NCI-H524 treated with DMSO at 0.1 percent for 48 hours (cell line): Measurements from ENCODE around the gene SNX32.

ENCODE experiments used
- DNase-seq: peaks from one replicate; lab custom pipeline; 2025; lab: John Stamatoyannopoulos, UW

Gene SNX32

DNA sequence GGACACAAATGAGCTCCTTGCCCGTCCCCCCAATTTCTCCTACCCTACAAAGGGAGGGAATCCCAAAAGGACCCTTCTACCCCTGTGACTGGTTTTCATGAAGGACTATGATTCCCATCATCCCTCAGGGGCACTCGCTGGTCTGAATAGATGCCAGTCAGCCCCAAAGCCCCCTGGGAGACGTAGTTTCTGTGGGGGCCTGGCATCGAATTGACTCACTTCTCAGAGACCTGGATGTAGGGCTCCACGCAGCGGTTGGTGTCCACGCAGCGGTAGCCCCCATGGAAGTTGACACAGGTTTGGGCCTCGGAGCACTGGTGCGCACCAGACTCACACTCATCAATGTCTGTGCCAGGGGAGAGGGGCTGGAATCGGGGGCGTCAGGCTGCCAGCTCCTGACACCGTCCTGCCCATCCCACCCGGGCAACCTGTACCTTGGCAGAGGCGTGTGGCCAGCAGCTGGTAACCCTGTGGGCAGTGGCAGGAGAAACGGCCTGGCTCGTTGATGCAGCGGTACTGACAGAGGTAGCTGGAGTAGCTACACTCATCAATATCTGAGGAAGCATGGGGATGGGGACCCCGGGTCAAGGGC is 34.4 kb downstream of the SNX32 start:
- DNase-seq = no peak

DNA sequence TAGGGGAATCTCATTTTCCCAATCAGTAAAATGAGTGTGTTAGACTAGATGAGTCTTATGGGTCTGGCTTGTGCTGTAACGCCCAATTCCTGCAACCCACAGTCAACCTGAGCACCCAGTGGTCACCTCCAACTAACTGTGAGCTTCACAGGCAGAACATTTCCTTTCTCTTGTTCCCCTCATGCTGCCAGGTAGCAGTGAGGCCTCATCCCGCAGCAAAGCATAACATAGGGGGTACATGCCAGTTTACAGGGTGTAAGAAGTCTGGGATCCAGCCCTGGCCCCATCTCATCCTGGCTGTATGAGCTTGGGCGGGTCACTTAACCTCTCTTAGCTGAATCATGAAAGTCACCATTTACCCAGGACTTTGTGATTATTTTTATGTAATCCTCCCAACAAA is 35.1 kb downstream of the SNX32 start:
- no peak for DNase-seq

DNA sequence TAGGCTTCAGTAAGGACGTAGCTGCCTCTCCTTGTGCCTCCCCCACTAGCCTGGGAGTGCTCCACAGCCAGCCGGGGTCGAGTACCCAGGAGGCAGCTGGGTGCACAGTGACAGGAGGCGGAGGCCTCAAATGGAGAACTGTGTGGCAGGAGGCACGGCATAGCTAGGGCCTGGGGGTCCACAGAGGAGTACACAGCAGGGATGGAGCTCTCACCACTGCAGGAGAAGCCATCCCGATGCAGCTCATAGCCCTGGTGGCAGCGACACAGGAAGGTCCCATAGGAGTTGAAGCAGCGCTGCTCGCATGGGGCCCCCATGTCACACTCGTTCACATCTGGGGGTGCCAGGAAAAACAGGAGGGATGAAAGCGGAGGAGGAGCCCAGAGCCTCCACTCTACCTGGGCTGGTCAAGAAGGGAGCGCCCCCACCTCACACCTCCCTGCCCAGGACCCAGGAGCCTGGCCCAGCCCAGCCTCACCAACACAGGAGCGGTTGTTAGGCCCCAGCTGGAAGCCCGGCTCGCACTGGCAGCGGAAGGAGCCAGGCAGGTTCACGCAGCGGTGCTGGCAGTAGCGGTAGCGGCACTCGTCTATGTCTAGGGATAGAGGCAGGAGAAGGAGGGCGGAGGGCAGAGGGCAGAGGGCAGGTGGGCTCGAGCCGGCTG is 36.0 kb downstream of the SNX32 start:
- DNase-seq = no peak

DNA sequence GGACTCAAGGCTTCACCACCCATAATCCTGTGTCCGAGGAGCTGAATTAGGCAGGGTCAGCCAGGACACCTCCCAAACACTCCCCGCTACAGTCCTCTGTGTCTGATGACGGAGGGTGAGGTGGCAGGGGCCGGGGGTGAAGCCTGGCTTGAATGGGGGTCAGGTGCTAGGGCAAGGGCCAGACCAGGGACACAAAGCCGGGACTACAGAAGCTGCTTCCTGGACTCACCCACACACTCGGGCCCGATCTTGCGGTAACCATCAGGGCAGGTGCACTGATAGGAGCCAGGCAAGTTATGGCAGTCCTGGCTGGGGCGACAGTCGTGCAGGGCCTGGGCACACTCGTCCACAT is 36.5 kb downstream of the SNX32 start:
- no peak for DNase-seq

DNA sequence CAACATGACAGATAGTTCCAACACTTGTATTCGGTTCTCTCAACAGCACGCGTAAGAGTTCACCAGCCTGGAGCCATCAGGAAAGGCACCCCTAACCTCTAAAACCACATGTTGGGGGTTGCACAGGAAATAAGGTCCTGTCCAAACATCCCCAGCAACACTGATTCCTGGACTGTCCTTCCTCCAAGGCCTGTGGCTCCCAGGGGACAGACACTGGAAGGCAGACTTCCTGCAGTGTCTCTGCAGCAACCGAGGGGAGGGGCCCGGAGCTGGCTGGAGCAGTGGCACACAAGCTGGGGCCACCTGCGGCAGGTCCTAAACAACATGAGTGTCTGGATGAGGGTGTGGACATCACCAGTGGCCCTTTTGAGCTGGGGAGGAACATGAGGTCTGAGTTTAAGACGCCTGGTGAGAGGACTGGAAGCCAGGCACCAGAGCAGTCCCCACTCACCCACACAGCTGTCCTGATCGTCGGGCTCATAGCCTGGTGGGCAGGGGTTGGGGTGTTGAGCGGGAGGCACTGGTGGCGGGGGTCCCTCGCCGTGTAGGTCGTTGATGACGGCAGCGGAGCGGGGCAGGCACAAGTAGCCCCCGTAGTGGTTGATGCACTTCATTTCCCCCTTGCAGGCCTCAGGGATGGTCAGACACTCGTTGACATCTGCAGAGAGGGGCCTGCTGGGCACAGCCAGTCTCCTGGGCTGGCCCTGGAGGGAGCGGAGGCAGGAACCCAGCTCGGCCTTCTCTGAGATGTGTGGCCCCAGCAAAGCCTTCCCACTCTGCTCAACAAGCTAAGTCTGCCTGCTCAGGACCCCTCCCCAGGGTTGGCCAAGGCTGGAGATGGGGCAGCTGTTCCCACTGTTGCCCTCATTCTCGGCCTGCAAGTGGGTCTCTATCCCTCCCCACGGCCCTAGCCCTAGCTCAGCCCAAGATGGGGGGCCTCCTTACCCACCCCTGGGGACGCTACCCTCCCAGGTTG is 37.2 kb downstream of the SNX32 start:
- DNase-seq = no peak

DNA sequence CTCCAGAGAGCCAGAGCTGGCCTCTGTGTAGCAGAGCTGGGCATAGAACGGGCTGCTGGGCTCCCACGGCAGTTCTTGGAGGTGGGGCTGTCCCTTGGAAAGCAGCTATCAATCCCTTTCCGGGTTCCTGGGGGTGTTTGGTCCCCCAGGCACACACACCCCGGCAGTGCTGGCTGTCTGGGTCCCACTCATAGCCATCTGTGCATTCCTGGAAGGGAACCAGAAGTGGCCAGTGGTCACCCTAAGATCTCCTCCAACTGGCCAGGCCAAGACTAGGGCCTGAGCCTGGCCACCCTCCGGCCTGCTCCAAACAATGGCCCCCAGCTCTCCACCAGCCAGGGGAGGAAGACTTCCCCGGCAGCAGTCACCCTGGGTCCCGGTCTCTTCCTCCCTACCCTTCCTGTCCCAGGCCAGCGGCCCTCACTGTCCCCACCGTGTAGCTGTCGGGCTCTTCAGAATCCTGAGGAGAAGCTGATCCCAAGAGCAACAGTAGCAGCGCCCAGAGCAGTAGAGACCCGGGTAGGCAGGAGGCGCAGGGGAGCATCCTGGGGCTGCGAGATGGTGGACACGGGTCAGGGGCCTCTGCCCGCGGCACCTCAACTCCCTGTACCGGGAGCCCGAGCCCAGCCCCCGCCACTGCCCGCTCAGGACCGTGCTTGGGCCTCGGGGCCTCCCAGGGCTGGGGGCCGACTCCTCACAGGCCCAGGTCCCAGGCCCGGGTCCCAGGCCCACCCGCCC is 38.2 kb downstream of the SNX32 start:
- no peak for DNase-seq

DNA sequence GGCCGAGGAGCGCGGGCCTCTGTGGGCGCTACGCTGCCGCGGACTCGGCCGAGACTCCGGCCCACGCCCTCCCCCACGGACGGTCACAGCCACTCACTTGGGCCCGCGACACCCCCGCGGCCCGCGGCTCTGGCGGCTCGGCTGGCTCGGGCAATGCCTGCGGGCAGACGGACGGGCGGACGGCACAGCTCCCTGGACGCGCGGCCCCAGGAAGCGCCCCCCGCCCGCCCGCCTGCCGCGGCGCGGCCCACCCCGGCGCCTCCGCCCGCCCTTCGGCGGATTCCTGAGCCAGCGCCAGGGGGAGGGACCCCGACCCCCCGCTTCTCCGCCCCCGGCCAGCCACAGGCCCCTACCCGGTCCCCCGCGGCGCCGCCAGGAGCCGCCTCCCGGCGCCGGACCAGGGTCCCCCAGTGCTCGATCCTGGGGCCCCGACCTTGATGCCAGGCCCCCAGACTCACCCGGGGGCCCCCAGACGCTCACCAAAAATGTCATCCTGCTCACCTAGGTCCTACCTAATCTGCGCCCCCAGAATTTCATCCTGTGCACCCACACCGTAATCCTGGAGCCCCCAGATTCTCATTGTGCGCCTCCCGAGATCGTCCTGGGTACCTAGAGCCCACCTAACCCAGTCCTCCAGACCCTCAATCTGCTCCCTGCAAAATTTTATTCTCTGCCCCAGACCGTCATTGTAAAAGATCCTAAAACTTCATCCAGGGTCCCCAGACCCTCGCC is 39.0 kb downstream of the SNX32 start, which contains the start of gene EFEMP2:
TSS of gene EFEMP2 (minus strand) at position 215 of the 732 bp plus-strand sequence. CDS start 446 bp downstream, outside the sequence.
- no peak for DNase-seq

DNA sequence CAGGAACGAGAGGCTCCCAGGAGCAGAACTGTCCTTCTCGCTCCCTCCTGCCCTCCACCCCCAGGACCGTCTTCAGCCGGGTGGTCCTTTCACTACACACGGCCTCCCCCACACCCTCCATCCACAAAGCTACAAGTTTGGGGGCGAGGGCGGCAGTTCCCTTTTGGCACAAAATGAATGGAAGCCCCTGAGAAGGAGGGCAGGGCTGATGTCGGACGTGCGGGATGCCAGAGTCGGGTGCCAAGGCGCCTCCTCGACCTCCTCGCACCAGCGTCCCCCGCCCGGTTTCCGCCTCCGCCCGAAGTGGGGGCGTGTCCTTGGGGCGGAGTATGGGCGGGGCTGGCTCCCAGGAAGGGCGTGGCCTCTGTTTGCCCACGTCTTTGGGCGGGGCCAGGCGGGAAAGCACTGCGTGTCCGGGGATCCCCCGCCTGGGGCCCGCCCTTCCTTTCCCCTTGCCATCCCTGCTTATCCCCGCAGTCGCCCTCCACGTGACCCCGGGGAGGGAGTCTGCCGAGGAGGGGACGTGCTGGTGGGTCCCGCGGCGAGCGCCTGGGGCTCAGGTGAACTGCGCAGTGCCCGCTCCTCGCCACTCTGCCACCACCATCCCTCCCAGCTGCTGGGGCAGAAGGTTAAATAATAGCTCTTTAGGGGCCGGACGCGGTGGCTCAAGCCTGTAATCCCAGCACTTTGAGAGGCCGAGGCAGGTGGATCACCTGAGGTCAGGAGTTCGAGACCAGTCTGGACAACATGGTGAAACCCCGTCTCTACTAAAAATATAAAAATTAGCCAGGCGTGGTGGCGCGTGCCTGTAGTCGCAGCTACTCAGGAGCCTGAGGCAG is 39.8 kb downstream of the SNX32 start:
- DNase-seq = peak; percentile 60

DNA sequence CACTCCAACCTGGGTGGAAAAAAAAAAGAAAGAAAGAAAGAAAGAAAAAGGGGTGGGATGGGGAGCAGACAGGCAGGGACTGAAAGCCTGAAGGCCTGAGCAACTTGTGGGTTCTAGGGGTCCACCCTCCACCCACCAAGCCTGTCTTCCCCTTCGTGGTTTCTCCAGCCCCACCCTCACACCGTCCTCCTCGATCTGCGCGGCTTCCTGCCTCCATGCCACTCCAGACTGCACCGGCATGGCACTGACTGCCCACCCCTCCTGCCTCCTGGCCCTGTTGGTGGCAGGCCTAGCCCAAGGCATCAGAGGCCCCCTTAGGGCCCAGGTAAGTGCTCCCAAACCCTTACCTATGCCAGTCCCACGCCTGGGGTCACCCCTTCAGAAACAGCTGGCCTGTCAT is 45.9 kb downstream of the SNX32 start, which contains the start of gene CTSW:
TSS of gene CTSW (plus strand) at position 221 of the 400 bp plus-strand sequence. CDS start at position 239, 18 bp downstream.
- DNase-seq = no peak

DNA sequence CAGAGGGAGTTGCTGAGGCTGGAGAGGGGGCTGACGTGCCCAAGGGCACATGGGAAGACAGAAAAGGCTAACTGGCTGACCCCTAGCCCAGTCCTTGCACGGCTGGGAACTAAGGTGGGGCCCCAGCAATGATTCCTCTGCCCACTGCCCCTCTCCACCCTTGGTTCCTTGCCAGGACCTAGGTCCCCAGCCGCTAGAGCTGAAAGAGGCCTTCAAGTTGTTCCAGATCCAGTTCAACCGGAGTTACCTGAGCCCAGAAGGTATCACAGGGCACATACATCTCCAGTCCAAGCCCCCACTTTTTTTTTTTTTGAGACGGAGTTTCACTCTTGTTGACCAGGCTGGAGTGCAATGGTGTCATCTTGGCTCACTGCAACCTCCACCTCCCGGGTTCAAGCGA is 46.3 kb downstream of the SNX32 start:
- DNase-seq = no peak

DNA sequence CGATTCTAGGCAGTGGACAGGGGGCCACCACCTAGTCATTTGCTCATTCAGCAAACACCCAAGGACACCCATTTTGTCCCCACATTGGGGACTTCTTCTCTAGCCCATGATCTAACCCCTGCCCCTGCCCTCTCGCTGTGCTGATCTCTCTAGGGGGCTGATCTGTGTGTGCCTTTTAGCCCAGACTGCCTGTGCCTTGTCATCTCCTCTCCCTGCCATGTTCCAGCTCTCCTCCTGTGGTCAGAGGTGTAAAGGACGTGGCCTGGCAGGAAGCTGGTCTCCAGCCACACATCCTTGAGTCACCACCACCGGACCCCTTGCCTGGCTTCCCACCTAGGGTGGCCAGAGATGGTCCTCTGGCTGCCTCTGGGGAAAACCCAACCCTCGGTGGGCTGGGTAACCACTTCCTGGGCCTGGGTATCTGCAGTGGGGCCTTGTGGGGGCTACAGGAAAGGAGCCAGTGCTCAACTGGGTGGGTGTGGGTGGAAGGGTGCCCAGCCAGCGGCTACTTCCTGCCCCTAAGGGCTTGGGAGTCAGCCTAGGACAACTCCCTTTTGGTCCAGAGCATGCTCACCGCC is 47.2 kb downstream of the SNX32 start:
- DNase-seq = no peak

DNA sequence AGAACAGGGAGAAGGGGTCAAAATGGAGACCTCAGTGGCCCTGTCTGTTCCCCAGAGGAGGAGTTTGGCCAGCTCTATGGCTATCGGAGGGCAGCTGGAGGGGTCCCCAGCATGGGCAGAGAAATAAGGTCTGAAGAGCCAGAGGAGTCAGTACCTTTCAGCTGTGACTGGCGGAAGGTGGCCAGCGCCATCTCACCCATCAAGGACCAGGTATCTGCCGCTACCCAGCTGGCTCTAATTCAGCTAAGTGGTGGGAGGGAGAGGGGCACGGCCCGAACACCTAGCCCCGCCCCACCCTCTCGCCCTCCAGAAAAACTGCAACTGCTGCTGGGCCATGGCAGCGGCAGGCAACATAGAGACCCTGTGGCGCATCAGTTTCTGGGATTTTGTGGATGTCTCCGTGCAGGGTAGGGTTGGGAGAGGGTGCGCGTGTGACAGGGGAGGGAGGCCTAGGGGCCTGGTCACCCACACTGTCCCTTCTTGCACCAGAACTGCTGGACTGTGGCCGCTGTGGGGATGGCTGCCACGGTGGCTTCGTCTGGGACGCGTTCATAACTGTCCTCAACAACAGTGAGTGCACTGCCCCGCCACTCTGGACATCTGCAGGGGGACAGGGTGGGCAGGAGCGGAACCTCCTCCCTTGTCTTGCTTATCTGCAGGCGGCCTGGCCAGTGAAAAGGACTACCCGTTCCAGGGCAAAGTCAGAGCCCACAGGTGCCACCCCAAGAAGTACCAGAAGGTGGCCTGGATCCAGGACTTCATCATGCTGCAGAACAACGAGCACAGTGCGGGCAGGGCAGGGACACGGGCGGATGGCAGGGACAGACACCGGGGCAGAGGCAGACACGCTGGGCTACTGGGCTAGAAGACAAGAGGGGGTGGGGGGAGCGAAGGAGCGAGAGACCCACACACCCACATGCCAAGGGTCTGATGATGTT is 48.6 kb downstream of the SNX32 start:
- no peak for DNase-seq

DNA sequence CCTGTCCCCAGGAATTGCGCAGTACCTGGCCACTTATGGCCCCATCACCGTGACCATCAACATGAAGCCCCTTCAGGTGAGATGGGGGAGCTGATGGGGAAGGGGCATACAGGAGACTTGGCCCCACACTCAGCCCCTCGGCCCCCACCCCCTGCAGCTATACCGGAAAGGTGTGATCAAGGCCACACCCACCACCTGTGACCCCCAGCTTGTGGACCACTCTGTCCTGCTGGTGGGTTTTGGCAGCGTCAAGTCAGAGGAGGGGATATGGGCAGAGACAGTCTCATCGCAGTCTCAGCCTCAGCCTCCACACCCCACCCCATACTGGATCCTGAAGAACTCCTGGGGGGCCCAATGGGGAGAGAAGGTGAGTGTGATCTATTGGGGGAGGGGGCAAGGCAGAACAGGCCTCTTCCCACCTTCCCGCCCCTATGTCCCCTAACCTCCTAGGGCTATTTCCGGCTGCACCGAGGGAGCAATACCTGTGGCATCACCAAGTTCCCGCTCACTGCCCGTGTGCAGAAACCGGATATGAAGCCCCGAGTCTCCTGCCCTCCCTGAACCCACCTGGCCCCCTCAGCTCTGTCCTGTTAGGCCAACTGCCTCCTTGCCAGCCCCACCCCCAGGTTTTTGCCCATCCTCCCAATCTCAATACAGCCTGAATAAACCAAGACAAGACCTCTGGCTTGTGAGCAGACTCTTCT is 49.4 kb downstream of the SNX32 start:
- DNase-seq = no peak

DNA sequence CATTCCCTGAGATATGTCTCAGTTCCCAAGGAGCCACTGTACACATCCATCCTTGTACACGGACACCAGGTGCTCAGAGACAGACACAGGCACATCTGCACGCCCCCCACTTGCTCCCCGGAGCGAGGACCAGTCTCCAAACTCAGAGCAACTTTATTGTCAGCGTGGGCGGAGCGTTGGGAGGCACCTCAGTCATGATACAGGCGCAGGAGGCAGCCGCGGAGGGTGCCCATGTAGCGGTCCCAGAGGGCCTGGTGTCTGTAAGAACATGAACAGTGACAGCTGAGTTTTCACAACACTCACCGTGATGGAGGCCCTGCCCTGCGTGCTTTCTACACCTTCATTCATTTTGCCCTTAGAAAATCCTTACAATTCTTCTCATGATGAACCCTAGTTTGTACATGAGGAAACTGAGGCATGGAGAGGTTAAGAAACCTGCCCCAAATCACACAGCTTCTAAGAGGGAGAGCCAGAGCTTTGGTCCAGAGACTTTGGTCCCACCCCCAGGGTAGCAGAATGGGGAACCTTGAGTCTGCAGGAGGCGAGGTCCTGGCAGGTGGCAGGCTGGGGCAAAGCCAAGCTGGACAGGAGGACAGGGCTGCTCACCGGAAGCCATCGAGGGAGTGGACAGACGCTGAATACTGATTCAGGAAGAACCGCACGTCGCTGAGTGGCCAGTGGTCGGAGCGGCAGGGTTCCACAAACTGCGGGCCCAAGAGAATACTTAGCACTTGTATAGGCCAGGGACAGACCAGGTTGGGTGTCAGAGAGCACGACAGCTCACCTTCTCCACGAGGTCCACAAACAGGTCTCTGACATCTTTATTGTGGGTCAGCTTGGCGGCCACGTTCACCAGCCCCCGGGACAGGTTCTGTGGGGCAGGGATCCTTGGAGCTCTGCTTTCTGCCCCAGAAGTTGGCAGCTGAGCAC is 50.3 kb downstream of the SNX32 start:
- DNase-seq = no peak

DNA sequence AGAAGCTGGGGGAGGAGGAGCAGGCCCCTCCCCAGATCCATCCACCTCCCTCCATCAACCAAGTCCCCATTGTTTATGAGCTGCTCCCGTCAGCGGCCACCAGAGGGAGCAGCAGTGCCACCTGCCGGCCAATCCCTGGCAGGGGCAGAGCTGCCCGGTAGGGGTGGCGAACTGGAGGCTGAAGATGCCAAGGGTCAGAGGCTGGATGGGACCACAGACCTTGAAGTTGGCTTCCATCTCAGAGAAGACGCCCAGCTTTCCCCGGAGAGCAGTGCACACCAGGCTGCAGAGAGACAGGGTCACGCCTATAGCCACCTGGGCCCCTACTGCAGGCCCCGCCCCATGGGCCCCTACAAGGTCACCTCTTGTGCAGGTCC is 50.9 kb downstream of the SNX32 start:
- no peak for DNase-seq

DNA sequence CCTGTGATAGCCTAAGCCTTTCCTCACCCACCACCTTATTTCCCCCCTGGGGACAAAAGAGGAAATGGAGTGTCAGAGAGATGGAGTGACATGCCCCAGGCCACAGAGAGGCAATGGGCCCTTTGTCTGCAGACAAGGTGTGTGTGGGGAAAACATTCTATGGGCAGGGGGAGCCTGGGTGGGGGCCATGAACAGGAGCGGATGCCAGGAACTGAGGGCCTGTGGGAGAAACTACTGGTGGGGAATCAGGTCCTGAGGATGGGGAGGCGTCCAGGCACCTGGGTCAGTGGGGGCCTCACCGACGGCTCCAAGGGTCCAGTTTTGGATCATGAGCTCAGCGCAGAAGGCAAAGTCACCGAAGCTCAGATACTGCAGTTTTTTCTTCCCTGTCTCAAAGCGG is 51.5 kb downstream of the SNX32 start:
- DNase-seq = no peak
